ENCODE data around the gene AUH.

AUH gene

DNA sequence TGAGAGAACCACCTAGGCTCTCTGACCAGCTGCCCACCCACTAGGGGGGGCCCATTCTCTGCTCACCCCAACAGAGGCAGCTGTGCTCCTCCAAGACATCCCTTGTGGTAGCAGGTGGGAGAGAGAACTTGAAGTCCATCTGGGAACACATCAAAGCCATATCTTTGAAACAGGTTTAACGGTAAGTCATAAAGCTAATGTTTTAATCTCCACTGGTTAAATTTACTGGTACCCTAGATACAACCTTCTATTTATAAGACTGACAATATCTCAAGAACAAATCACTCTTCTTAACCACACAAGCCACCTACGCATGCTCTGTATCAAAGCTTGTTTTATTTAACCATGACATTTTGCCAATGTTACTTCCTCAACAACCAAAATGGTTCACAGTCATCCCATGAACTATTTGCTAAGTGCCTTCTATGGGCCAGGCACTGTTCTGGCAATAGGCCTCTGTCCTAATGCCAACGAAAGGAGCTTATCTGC, 20.4 kb downstream of the AUH start:
- WGBS = 98% methylated on average over 3 of the region's 3 CpGs
- H3K9me3 ChIP-seq (ENCODE audit: control insufficient read depth, low read length) = peaks cover 4% of the 10 kb centered on the region
- no peak overlapping the region for H2AK5ac ChIP-seq (ENCODE audit: low read length, severe bottlenecking)
- H3K4me1 ChIP-seq (ENCODE audit: control insufficient read depth, insufficient read depth, low read depth, low read length) = peaks cover 2% of the 10 kb centered on the region
- H4K91ac ChIP-seq (ENCODE audit: low read length) = no peak overlapping the region
- H4K8ac ChIP-seq (ENCODE audit: low read length) = no peak overlapping the region
- no peak overlapping the region for H2BK5ac ChIP-seq (ENCODE audit: low read depth, low read length, poor library complexity, severe bottlenecking)
- H2BK12ac ChIP-seq (ENCODE audit: low read length in 2 of 2) = no peak overlapping the region
- H3K9ac ChIP-seq (ENCODE audit: low read length) = no peak overlapping the region
- H3K27ac ChIP-seq (ENCODE audit: low read length, poor library complexity, severe bottlenecking) = no peak overlapping the region
- H3K27me3 ChIP-seq (ENCODE audit: control insufficient read depth in 1 of 2, insufficient read depth in 1 of 2, low read length in 2 of 2) = no peaks in the 10 kb centered on the region
- H3K4ac ChIP-seq (ENCODE audit: low read depth in 1 of 2, low read length in 2 of 2) = no peak overlapping the region
- H3K4me3 ChIP-seq (ENCODE audit: insufficient read depth in 1 of 2, low read depth in 1 of 2, low read length in 2 of 2) = no peak overlapping the region
- no peak overlapping the region for H3K23ac ChIP-seq (ENCODE audit: low read length in 2 of 2)
- no peak overlapping the region for H3K4me2 ChIP-seq (ENCODE audit: low read length, poor library complexity, severe bottlenecking)
- H2BK15ac ChIP-seq (ENCODE audit: low read depth, poor library complexity, severe bottlenecking) = no peak overlapping the region
- no peak overlapping the region for H2AFZ ChIP-seq (ENCODE audit: low read depth, low read length)
- H3K14ac ChIP-seq (ENCODE audit: low read length in 2 of 2) = no peak overlapping the region
- H2BK120ac ChIP-seq (ENCODE audit: low read depth, low read length) = no peak overlapping the region
- no peak overlapping the region for H3K18ac ChIP-seq (ENCODE audit: low read depth in 1 of 2, low read length in 2 of 2)
- peaks cover 10 to 66% of the 10 kb centered on the region in 2 experiments for H3K36me3 ChIP-seq (ENCODE audit: control insufficient read depth in 1 of 2, insufficient read depth in 2 of 2, low read depth in 1 of 2, low read length in 2 of 2)
- H3K79me1 ChIP-seq (replicated peaks; ENCODE audit: low read length, poor library complexity, severe bottlenecking) = peaks cover 26% of the 10 kb centered on the region
- no peak for DNase-seq

DNA sequence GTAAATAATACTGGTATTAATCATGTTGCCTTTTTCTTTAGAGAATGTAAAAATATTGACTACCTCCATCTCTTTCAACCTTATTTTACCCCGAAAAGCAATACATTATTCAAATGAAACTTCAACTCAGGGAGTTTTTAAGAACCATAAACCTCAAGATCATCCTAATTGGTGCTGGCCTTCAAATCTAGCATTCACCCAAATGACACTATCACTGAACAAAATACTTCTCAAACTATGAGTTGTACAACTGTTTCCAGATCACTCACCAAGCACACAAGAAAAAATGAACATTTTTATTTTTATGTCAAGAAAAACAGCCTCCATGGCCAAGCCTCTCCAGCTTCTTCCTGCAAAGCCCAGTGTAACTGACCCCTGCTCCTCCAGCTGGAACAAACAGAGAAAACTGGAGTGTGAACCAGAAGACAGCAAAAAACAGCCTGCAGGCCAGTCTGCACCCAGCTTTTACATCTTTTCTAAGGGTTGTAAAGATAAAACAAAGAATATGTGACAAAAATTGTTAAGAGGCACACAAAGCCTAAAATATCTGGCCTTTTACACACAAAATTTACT, 21.2 kb downstream of the AUH start:
- no peak overlapping the region for H2BK12ac ChIP-seq (ENCODE audit: low read length in 2 of 2)
- no peak overlapping the region for H2BK15ac ChIP-seq (ENCODE audit: low read depth, poor library complexity, severe bottlenecking)
- peaks cover 2% of the 10 kb centered on the region for H3K4me1 ChIP-seq (ENCODE audit: control insufficient read depth, insufficient read depth, low read depth, low read length)
- H2BK120ac ChIP-seq (ENCODE audit: low read depth, low read length) = no peak overlapping the region
- no peak overlapping the region for H3K4me3 ChIP-seq (ENCODE audit: insufficient read depth in 1 of 2, low read depth in 1 of 2, low read length in 2 of 2)
- no peak overlapping the region for H2AK5ac ChIP-seq (ENCODE audit: low read length, severe bottlenecking)
- no peak overlapping the region for H3K9ac ChIP-seq (ENCODE audit: low read length)
- no peak overlapping the region for H3K27ac ChIP-seq (ENCODE audit: low read length, poor library complexity, severe bottlenecking)
- no peak overlapping the region for H3K4me2 ChIP-seq (ENCODE audit: low read length, poor library complexity, severe bottlenecking)
- H4K91ac ChIP-seq (ENCODE audit: low read length) = no peak overlapping the region
- H3K9me3 ChIP-seq (ENCODE audit: control insufficient read depth, low read length) = peaks cover 4% of the 10 kb centered on the region
- peaks cover 10 to 66% of the 10 kb centered on the region in 2 experiments for H3K36me3 ChIP-seq (ENCODE audit: control insufficient read depth in 1 of 2, insufficient read depth in 2 of 2, low read depth in 1 of 2, low read length in 2 of 2)
- no peak overlapping the region for H3K23ac ChIP-seq (ENCODE audit: low read length in 2 of 2)
- H3K4ac ChIP-seq (ENCODE audit: low read depth in 1 of 2, low read length in 2 of 2) = no peak overlapping the region
- no peaks in the 10 kb centered on the region for H3K27me3 ChIP-seq (ENCODE audit: control insufficient read depth in 1 of 2, insufficient read depth in 1 of 2, low read length in 2 of 2)
- peaks cover 21% of the 10 kb centered on the region for H3K79me1 ChIP-seq (replicated peaks; ENCODE audit: low read length, poor library complexity, severe bottlenecking)
- no peak overlapping the region for H3K14ac ChIP-seq (ENCODE audit: low read length in 2 of 2)
- no peak for DNase-seq
- no peak overlapping the region for H2BK5ac ChIP-seq (ENCODE audit: low read depth, low read length, poor library complexity, severe bottlenecking)
- WGBS = 95% methylated on average over 1 of the region's 1 CpG
- no peak overlapping the region for H2AFZ ChIP-seq (ENCODE audit: low read depth, low read length)
- no peak overlapping the region for H4K8ac ChIP-seq (ENCODE audit: low read length)
- H3K18ac ChIP-seq (ENCODE audit: low read depth in 1 of 2, low read length in 2 of 2) = no peak overlapping the region

DNA sequence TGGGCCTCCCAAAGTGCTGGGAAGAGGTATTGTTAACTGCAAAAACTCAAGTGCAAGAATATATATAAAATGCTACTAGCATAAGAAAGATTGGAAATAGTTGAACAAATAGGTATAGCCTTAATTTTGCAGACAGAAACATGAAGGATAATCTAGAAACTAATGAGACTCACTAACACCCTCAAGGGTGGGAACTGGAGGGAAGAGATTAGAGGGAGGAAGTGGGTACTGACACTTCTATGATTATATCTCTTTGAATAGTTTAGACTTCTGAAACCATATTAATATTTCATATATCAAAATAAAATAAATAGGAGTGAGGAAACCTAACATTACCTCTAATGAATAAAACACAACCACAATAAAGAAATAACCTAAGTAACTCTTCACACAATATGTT, 23.0 kb downstream of the AUH start:
- no peak overlapping the region for H2BK120ac ChIP-seq (ENCODE audit: low read depth, low read length)
- no peak overlapping the region for H3K4me3 ChIP-seq (ENCODE audit: insufficient read depth in 1 of 2, low read depth in 1 of 2, low read length in 2 of 2)
- H3K4me1 ChIP-seq (ENCODE audit: control insufficient read depth, insufficient read depth, low read depth, low read length) = peaks cover 6% of the 10 kb centered on the region
- no peak overlapping the region for H2BK5ac ChIP-seq (ENCODE audit: low read depth, low read length, poor library complexity, severe bottlenecking)
- H3K9me3 ChIP-seq (ENCODE audit: control insufficient read depth, low read length) = peaks cover 4% of the 10 kb centered on the region
- H3K18ac ChIP-seq (ENCODE audit: low read depth in 1 of 2, low read length in 2 of 2) = no peak overlapping the region
- no peak overlapping the region for H3K14ac ChIP-seq (ENCODE audit: low read length in 2 of 2)
- H3K27me3 ChIP-seq (ENCODE audit: control insufficient read depth in 1 of 2, insufficient read depth in 1 of 2, low read length in 2 of 2) = no peaks in the 10 kb centered on the region
- no peak overlapping the region for H2BK15ac ChIP-seq (ENCODE audit: low read depth, poor library complexity, severe bottlenecking)
- H2AFZ ChIP-seq (ENCODE audit: low read depth, low read length) = no peak overlapping the region
- H4K8ac ChIP-seq (ENCODE audit: low read length) = no peak overlapping the region
- no peak overlapping the region for H3K9ac ChIP-seq (ENCODE audit: low read length)
- no peak overlapping the region for H2BK12ac ChIP-seq (ENCODE audit: low read length in 2 of 2)
- no peak overlapping the region for H4K91ac ChIP-seq (ENCODE audit: low read length)
- H3K4me2 ChIP-seq (ENCODE audit: low read length, poor library complexity, severe bottlenecking) = no peak overlapping the region
- DNase-seq = no peak
- H3K4ac ChIP-seq (ENCODE audit: low read depth in 1 of 2, low read length in 2 of 2) = no peak overlapping the region
- no peak overlapping the region for H2AK5ac ChIP-seq (ENCODE audit: low read length, severe bottlenecking)
- peaks cover 10 to 62% of the 10 kb centered on the region in 2 experiments for H3K36me3 ChIP-seq (ENCODE audit: control insufficient read depth in 1 of 2, insufficient read depth in 2 of 2, low read depth in 1 of 2, low read length in 2 of 2)
- no peak overlapping the region for H3K23ac ChIP-seq (ENCODE audit: low read length in 2 of 2)
- H3K79me1 ChIP-seq (replicated peaks; ENCODE audit: low read length, poor library complexity, severe bottlenecking) = peaks cover 22% of the 10 kb centered on the region
- H3K27ac ChIP-seq (ENCODE audit: low read length, poor library complexity, severe bottlenecking) = no peak overlapping the region

DNA sequence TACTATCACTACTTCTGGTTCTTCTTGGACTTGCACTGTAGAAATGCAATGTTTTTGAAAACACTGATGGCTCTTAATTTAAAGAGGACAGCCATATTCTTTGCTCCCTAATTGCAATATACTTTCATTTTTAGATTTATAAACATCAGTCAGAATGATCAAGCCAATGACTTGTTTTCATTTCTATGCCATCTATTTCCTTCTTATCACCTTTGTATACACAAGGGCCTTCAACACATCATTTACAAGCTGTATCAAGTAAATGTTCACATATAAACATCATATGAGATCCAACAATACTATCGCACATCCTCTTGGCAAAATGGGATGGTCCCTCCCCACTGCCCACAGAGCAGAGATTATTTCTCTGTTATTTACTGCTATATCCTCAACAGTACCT, 24.9 kb downstream of the AUH start:
- Histone ChIP-seq H3K27me3 (ENCODE audit: control insufficient read depth in 1 of 2, insufficient read depth in 1 of 2, low read length in 2 of 2) (no peaks in the 10 kb centered on the region), H2AFZ (ENCODE audit: low read depth, low read length) (no peak overlapping the region), H3K4me2 (ENCODE audit: low read length, poor library complexity, severe bottlenecking) (no peak overlapping the region), H3K9ac (ENCODE audit: low read length) (no peak overlapping the region), H2BK15ac (ENCODE audit: low read depth, poor library complexity, severe bottlenecking) (no peak overlapping the region), H2BK12ac (ENCODE audit: low read length in 2 of 2) (no peak overlapping the region), H2BK5ac (ENCODE audit: low read depth, low read length, poor library complexity, severe bottlenecking) (no peak overlapping the region), H4K91ac (ENCODE audit: low read length) (no peak overlapping the region), H3K4ac (ENCODE audit: low read depth in 1 of 2, low read length in 2 of 2) (no peak overlapping the region), H3K27ac (ENCODE audit: low read length, poor library complexity, severe bottlenecking) (no peak overlapping the region), H3K14ac (ENCODE audit: low read length in 2 of 2) (no peak overlapping the region), H4K8ac (ENCODE audit: low read length) (no peak overlapping the region), H2AK5ac (ENCODE audit: low read length, severe bottlenecking) (no peak overlapping the region), H3K18ac (ENCODE audit: low read depth in 1 of 2, low read length in 2 of 2) (no peak overlapping the region), H3K79me1 (replicated peaks; ENCODE audit: low read length, poor library complexity, severe bottlenecking) (peaks cover 16% of the 10 kb centered on the region), H3K36me3 (ENCODE audit: control insufficient read depth in 1 of 2, insufficient read depth in 2 of 2, low read depth in 1 of 2, low read length in 2 of 2) (peaks cover 6 to 53% of the 10 kb centered on the region in 2 experiments), H2BK120ac (ENCODE audit: low read depth, low read length) (no peak overlapping the region), H3K9me3 (ENCODE audit: control insufficient read depth, low read length) (no peaks in the 10 kb centered on the region), H3K23ac (ENCODE audit: low read length in 2 of 2) (no peak overlapping the region), H3K4me1 (ENCODE audit: control insufficient read depth, insufficient read depth, low read depth, low read length) (peaks cover 6% of the 10 kb centered on the region), H3K4me3 (ENCODE audit: insufficient read depth in 1 of 2, low read depth in 1 of 2, low read length in 2 of 2) (no peak overlapping the region)
- DNase-seq = no peak
- 100% methylated on average over 1 of the region's 1 CpG for whole genome bisulfite sequencing

All from mesenchymal stem cell (in vitro differentiated cells and primary cell).